ENCODE results near the gene PEAK1.

PEAK1 gene

GRCh38 chr15:77071305-77072223, 348.3 kb downstream of the PEAK1 start:
- ChIA-PET POLR2A (interaction anchor here (0.5 to 1.6 kb wide), 17 partner anchors 10 to 1024 kb away, joined by 3 to 13 read pairs (median 5); partner anchors contain the start of genes ISL2 and RCN2), CTCF (interaction anchor here (0.7 kb wide), 1 partner anchor 425 kb away, joined by 3 read pairs; no protein-coding TSS in a partner anchor)
- H3K4me3 ChIP-seq (ENCODE audit: low read depth, low read length), result no peak overlapping the region
- no peaks in the 10 kb centered on the region for H3K9me3 ChIP-seq (ENCODE audit: control insufficient read depth, insufficient read depth, low read depth, low read length)
- H3K27ac ChIP-seq (ENCODE audit: extremely low read depth, low read depth, low read length), result no peak overlapping the region
- no peak for TF ChIP-seq ZNF645 (tag by site-specific recombination; IDR thresholded peaks at IDR 0.05)
- TF ChIP-seq ZNF335 (tag by site-specific recombination; conservative IDR thresholded peaks at IDR 0.05), result peak; percentile 57
- no peak for TF ChIP-seq ZNF843 (tag by site-specific recombination; IDR thresholded peaks at IDR 0.05)
- 0 out of 2 replicates have a peak, but pooled peaks have one; percentile 30 for TF ChIP-seq PRDM10 (tag by site-specific recombination; IDR thresholded peaks at IDR 0.05)
- TF ChIP-seq ZBTB49 (tag by site-specific recombination; IDR thresholded peaks at IDR 0.05; ENCODE audit: low read depth), result no peak
- TF ChIP-seq ZNF501 (tag by site-specific recombination; IDR thresholded peaks at IDR 0.05), result 0 out of 2 replicates have a peak, but pooled peaks have one; percentile 42
- no peak for TF ChIP-seq ZBTB7A (tag by site-specific recombination; IDR thresholded peaks at IDR 0.05; ENCODE audit: low read depth)
- TF ChIP-seq ZBTB8A (tag by site-specific recombination; IDR thresholded peaks at IDR 0.05), result no peak
- TF ChIP-seq ZBTB6 (tag by site-specific recombination; IDR thresholded peaks at IDR 0.05), result no peak
- no peak for TF ChIP-seq ZNF488 (tag by site-specific recombination; IDR thresholded peaks at IDR 0.05)
- TF ChIP-seq ZBTB17 (tag by site-specific recombination; IDR thresholded peaks at IDR 0.05), result peak; percentile 67
- no peak for TF ChIP-seq ZNF837 (tag by site-specific recombination; IDR thresholded peaks at IDR 0.05)
- H3K36me3 ChIP-seq (ENCODE audit: control insufficient read depth in 2 of 2, insufficient read depth in 1 of 2, low read length in 2 of 2), result peaks cover 0 to 8% of the 10 kb centered on the region in 2 experiments; a peak in 2 of 3 replicates
- H3K4me1 ChIP-seq (ENCODE audit: control insufficient read depth, insufficient read depth, low read length), result peaks cover 24% of the 10 kb centered on the region

All from HEK293 (cell line).